Measurements from ENCODE around the gene ARHGAP15.

- no peak for TF ChIP-seq CTCF (IDR thresholded peaks at IDR 0.05)
- TF ChIP-seq POLR2A (IDR thresholded peaks at IDR 0.05): no peak
These were observed 334.5 kb downstream of the ARHGAP15 start for GRCh38 chr2:143463719-143464118.
